ENCODE measurements around the gene ZNF724.
"Not testable (repeated sequence)": the region's sequence is repeated elsewhere in the genome, so short reads cannot be mapped to it uniquely, and the experiment has no call there.

Gene ZNF724

GRCh38 chr19:23262920-23263319, 12.7 kb upstream of the ZNF724 start:
- H3K36me3 Mint-ChIP-seq (ENCODE audit: low read depth), result peaks cover 68% of the 10 kb centered on the region
- DNase-seq (no peak), ATAC-seq (no peak)
- peaks cover 6% of the 10 kb centered on the region for H3K4me1 Mint-ChIP-seq
- no peaks in the 10 kb centered on the region for H3K9me3 Mint-ChIP-seq
- no peaks in the 10 kb centered on the region for H3K27me3 Mint-ChIP-seq
- H3K4me3 Mint-ChIP-seq, result no peak overlapping the region
- H3K27ac Mint-ChIP-seq, result no peak overlapping the region

GRCh38 chr19:23261496-23262020, 11.4 kb upstream of the ZNF724 start:
- Mint-ChIP-seq H3K9me3 (no peaks in the 10 kb centered on the region), H3K36me3 (ENCODE audit: low read depth) (peaks cover 65% of the 10 kb centered on the region), H3K27me3 (no peaks in the 10 kb centered on the region), H3K4me3 (no peak overlapping the region), H3K27ac (no peak overlapping the region), H3K4me1 (peaks cover 6% of the 10 kb centered on the region)
- no peak for ATAC-seq
- no peak for DNase-seq

GRCh38 chr19:23260956-23261355, 10.8 kb upstream of the ZNF724 start:
- H3K27me3 Mint-ChIP-seq, result no peaks in the 10 kb centered on the region
- no peak overlapping the region for H3K27ac Mint-ChIP-seq
- peaks cover 6% of the 10 kb centered on the region for H3K4me1 Mint-ChIP-seq
- no peak for ATAC-seq
- no peak for DNase-seq
- H3K4me3 Mint-ChIP-seq, result no peak overlapping the region
- H3K9me3 Mint-ChIP-seq, result no peaks in the 10 kb centered on the region
- peaks cover 61% of the 10 kb centered on the region for H3K36me3 Mint-ChIP-seq (ENCODE audit: low read depth)

- no peaks in the 10 kb centered on the region for H3K27me3 Mint-ChIP-seq
- H3K36me3 Mint-ChIP-seq (ENCODE audit: low read depth), result peaks cover 61% of the 10 kb centered on the region
- H3K27ac Mint-ChIP-seq, result no peak overlapping the region
- no peak for ATAC-seq
- no peak for DNase-seq
- H3K4me1 Mint-ChIP-seq, result peaks cover 6% of the 10 kb centered on the region
- H3K4me3 Mint-ChIP-seq, result no peak overlapping the region
- H3K9me3 Mint-ChIP-seq, result no peaks in the 10 kb centered on the region
Observed at GRCh38 chr19:23259961-23260360, 9.8 kb upstream of the ZNF724 start.

- DNase-seq, result no peak
- peaks cover 30% of the 10 kb centered on the region for H3K36me3 Mint-ChIP-seq (ENCODE audit: low read depth)
- H3K4me3 Mint-ChIP-seq, result no peak overlapping the region
- no peak for ATAC-seq
- H3K27ac Mint-ChIP-seq, result no peak overlapping the region
- no peaks in the 10 kb centered on the region for H3K9me3 Mint-ChIP-seq
- H3K4me1 Mint-ChIP-seq, result no peaks in the 10 kb centered on the region
- H3K27me3 Mint-ChIP-seq, result no peaks in the 10 kb centered on the region
Observed at GRCh38 chr19:23255700-23256099, 5.5 kb upstream of the ZNF724 start.

- peaks cover 6% of the 10 kb centered on the region for H3K4me1 Mint-ChIP-seq
- ATAC-seq, result no peak
- H3K4me3 Mint-ChIP-seq, result no peak overlapping the region
- H3K36me3 Mint-ChIP-seq (ENCODE audit: low read depth), result peaks cover 18% of the 10 kb centered on the region
- DNase-seq, result no peak
- no peaks in the 10 kb centered on the region for H3K9me3 Mint-ChIP-seq
- H3K27ac Mint-ChIP-seq, result no peak overlapping the region
- H3K27me3 Mint-ChIP-seq, result no peaks in the 10 kb centered on the region
Observed at GRCh38 chr19:23254141-23254910, 4.1 kb upstream of the ZNF724 start.

- ATAC-seq, H3K9me3 Mint-ChIP-seq, DNase-seq, H3K4me1 Mint-ChIP-seq, H3K27ac Mint-ChIP-seq, H3K4me3 Mint-ChIP-seq, H3K27me3 Mint-ChIP-seq: not testable (repeated sequence)
- H3K36me3 Mint-ChIP-seq (ENCODE audit: low read depth), result peaks cover 13% of the 10 kb centered on the region
Observed at GRCh38 chr19:23253256-23253655, 3.1 kb upstream of the ZNF724 start.

- no peaks in the 10 kb centered on the region for H3K27me3 Mint-ChIP-seq
- ATAC-seq (no peak), DNase-seq (no peak)
- H3K36me3 Mint-ChIP-seq (ENCODE audit: low read depth), result peaks cover 84% of the 10 kb centered on the region
- no peaks in the 10 kb centered on the region for H3K4me1 Mint-ChIP-seq
- H3K4me3 Mint-ChIP-seq, result no peak overlapping the region
- H3K27ac Mint-ChIP-seq, result no peak overlapping the region
- H3K9me3 Mint-ChIP-seq, result peaks cover 35% of the 10 kb centered on the region
Observed at GRCh38 chr19:23241419-23241818, 8.8 kb downstream of the ZNF724 start.

GRCh38 chr19:23222998-23223652, 27.1 kb downstream of the ZNF724 start:
- Mint-ChIP-seq H3K4me1 (no peaks in the 10 kb centered on the region), H3K27ac (no peak overlapping the region), H3K36me3 (ENCODE audit: low read depth) (peaks cover 80% of the 10 kb centered on the region), H3K4me3 (no peak overlapping the region), H3K27me3 (no peaks in the 10 kb centered on the region), H3K9me3 (peaks cover 41% of the 10 kb centered on the region)
- no peak for DNase-seq
- ATAC-seq, result no peak

GRCh38 chr19:23203841-23204344, 46.3 kb downstream of the ZNF724 start:
- ATAC-seq (no peak), DNase-seq (no peak)
- Mint-ChIP-seq H3K27me3 (no peaks in the 10 kb centered on the region), H3K27ac (no peak overlapping the region), H3K4me1 (no peaks in the 10 kb centered on the region), H3K36me3 (ENCODE audit: low read depth) (peaks cover 3% of the 10 kb centered on the region), H3K9me3 (peaks cover 22% of the 10 kb centered on the region), H3K4me3 (no peak overlapping the region)

- ATAC-seq (no peak), DNase-seq (no peak)
- H3K4me1 Mint-ChIP-seq, result no peaks in the 10 kb centered on the region
- no peak overlapping the region for H3K27ac Mint-ChIP-seq
- no peaks in the 10 kb centered on the region for H3K36me3 Mint-ChIP-seq (ENCODE audit: low read depth)
- no peaks in the 10 kb centered on the region for H3K27me3 Mint-ChIP-seq
- no peak overlapping the region for H3K4me3 Mint-ChIP-seq
- peaks cover 28% of the 10 kb centered on the region for H3K9me3 Mint-ChIP-seq
Observed at GRCh38 chr19:23190341-23190740, 59.9 kb downstream of the ZNF724 start.

GRCh38 chr19:23183251-23183650, 66.9 kb downstream of the ZNF724 start:
- ATAC-seq (no peak), DNase-seq (no peak)
- H3K4me1 Mint-ChIP-seq, result no peaks in the 10 kb centered on the region
- H3K27me3 Mint-ChIP-seq, result no peaks in the 10 kb centered on the region
- no peak overlapping the region for H3K27ac Mint-ChIP-seq
- H3K36me3 Mint-ChIP-seq (ENCODE audit: low read depth), result no peaks in the 10 kb centered on the region
- no peak overlapping the region for H3K4me3 Mint-ChIP-seq
- H3K9me3 Mint-ChIP-seq, result peaks cover 19% of the 10 kb centered on the region
